OCI-LY7 (cell line): ENCODE results near the gene SMARCD1.

Experiments
- EZH2phosphoT487 ChIP-seq: fragments of 200-600 bp; sonication (generic); IDR thresholded peaks from 2 replicates; pipeline ENCODE4 v1.6.1; 2018; ENCODE audit warnings: low read depth, borderline replicate concordance, mild to moderate bottlenecking, mixed run types, antibody characterized with exemption, low read length, moderate library complexity, mixed read lengths
- TF ChIP-seq, protein P1 (sequence below): fragments of 200-600 bp; sonication (generic); conservative IDR thresholded peaks from 2 replicates; pipeline ENCODE4 v1.5.1; 2014; ENCODE audit warnings: mild to moderate bottlenecking, antibody characterized with exemption, low read length, moderate library complexity, mixed read lengths

DNA sequence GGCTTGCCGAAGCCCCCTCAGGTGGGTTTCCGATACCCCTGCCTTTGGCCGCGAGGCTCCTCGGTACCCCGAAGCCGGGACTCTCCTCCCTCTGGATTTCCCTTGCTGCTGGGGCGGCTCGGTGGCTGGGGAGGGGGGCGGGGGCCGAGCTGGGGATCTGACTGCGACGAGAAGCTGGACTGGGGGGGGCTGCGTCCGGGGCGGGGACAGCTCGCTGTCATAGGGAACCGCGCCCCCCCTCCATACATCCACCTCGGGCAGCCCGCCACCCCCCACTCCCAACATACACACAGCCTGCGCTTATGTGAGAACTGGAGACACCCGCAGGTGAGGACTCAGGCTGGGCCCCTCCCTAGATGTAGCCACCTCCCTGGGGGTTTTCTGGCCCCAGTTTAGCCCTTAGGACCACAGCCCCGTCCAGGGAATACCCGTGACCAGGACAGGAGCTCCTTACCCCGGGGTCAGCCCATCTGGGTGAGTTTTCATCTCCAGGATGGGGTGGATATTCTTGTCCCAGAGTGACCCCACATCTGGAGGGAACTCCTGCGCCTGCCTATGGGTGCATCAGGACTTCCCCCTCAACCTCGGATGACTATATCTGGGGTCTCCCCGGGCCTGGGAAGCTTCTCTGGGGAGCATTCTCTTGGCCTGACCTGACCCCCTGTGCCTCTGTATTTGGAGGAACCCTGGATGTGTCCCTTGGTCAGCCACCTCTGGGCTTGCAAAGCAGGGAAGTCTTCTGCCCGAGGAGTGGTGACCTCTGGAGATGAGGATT lies 27.1 kb upstream of the SMARCD1 start:
- TF ChIP-seq, protein P1, sequence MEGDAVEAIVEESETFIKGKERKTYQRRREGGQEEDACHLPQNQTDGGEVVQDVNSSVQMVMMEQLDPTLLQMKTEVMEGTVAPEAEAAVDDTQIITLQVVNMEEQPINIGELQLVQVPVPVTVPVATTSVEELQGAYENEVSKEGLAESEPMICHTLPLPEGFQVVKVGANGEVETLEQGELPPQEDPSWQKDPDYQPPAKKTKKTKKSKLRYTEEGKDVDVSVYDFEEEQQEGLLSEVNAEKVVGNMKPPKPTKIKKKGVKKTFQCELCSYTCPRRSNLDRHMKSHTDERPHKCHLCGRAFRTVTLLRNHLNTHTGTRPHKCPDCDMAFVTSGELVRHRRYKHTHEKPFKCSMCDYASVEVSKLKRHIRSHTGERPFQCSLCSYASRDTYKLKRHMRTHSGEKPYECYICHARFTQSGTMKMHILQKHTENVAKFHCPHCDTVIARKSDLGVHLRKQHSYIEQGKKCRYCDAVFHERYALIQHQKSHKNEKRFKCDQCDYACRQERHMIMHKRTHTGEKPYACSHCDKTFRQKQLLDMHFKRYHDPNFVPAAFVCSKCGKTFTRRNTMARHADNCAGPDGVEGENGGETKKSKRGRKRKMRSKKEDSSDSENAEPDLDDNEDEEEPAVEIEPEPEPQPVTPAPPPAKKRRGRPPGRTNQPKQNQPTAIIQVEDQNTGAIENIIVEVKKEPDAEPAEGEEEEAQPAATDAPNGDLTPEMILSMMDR, result no peak
- no peak for TF ChIP-seq EZH2phosphoT487
